Naive thymus-derived CD4-positive, alpha-beta T cell (primary cell): ENCODE measurements around the gene POP4. TPM values are rescaled to one million over a fixed set of nuclear protein-coding genes. Genes with fewer than 3 reads are reported as not detected.
A peak's percentile ranks its signal among the peaks of the same experiment; 100 is the strongest.

Experiments
- ATAC-seq: fragments of 150-1000 bp; cut with Tn5 transposase; 2 replicates; pipeline ENCODE4 v1.10.0; 2021; ENCODE audit warnings: mild to moderate bottlenecking, moderate library complexity
- CTCF ChIA-PET: fragments of 350-600 bp; sonication (Branson Sonifier 250); formaldehyde crosslinking; loops from one replicate; lab custom pipeline; 2021; ENCODE audit warnings: antibody characterized with exemption; lab: Charles Lee
- POLR2A ChIA-PET: fragments of 350-600 bp; sonication (Branson Sonifier 250); formaldehyde crosslinking; loops from one replicate; lab custom pipeline; 2021; ENCODE audit warnings: antibody characterized with exemption, inconsistent platforms; lab: Charles Lee
- DNase-seq, 9 donors: peaks; one replicate each; pipeline versions ENCODE4 v3.0.0 to v3.0.0-alpha.2; 2020 to 2022; ENCODE audit warnings: mixed read lengths in 1 of 9
- H3K27ac ChIP-seq: one replicate; pipeline ENCODE4 v1.7.0; 2013; ENCODE audit warnings: mild to moderate bottlenecking, low read depth, low read length, moderate library complexity
- H3K27me3 ChIP-seq, 2 donors: one replicate each; pipeline ENCODE4 v1.7.0; 2013; ENCODE audit warnings: low read length in 2 of 2, mild to moderate bottlenecking in 2 of 2, moderate library complexity in 2 of 2; ENCODE audit not compliant: control insufficient read depth in 2 of 2, insufficient read depth in 2 of 2
- H3K36me3 ChIP-seq, 3 experiments: 1 replicate in 2 of 3; 2 replicates in 1 of 3; pipeline ENCODE4 v1.7.0; 2013; ENCODE audit warnings: low read length in 3 of 3, mild to moderate bottlenecking in 3 of 3, moderate library complexity in 1 of 3; ENCODE audit not compliant: insufficient read depth in 3 of 3, control insufficient read depth in 2 of 3
- H3K4me1 ChIP-seq, 2 donors: one replicate each; pipeline ENCODE4 v1.7.0; 2013; ENCODE audit warnings: low read length in 2 of 2, mild to moderate bottlenecking in 2 of 2, moderate library complexity in 1 of 2; ENCODE audit not compliant: control insufficient read depth in 2 of 2, insufficient read depth in 2 of 2
- H3K4me3 ChIP-seq: 2 replicates; pipeline ENCODE4 v1.7.0; 2013; ENCODE audit warnings: mild to moderate bottlenecking, low read length
- H3K9me3 ChIP-seq, 3 experiments: 1 replicate in 2 of 3; 2 replicates in 1 of 3; pipeline ENCODE4 v1.7.0; 2013; ENCODE audit warnings: low read length in 3 of 3; ENCODE audit not compliant: control insufficient read depth in 2 of 3
- H3K27ac Mint-ChIP-seq, 9 donors: one replicate each; pipeline ENCODE4 v1.8.0; 2020 to 2022; ENCODE audit warnings: mixed read lengths in 9 of 9, mild to moderate bottlenecking in 8 of 9, moderate library complexity in 5 of 9, inconsistent platforms in 2 of 9
- H3K27me3 Mint-ChIP-seq, 5 donors: one replicate each; pipeline ENCODE4 v1.8.0; 2021 to 2022; ENCODE audit warnings: mixed read lengths in 5 of 5, mild to moderate bottlenecking in 1 of 5
- H3K36me3 Mint-ChIP-seq, 5 donors: one replicate each; pipeline ENCODE4 v1.8.0; 2020 to 2022; ENCODE audit warnings: mixed read lengths in 5 of 5, mild to moderate bottlenecking in 3 of 5, inconsistent platforms in 1 of 5
- H3K4me1 Mint-ChIP-seq, 7 donors: one replicate each; pipeline ENCODE4 v1.8.0; 2020 to 2022; ENCODE audit warnings: mixed read lengths in 7 of 7, mild to moderate bottlenecking in 3 of 7, inconsistent platforms in 1 of 7
- H3K4me3 Mint-ChIP-seq, 10 donors: one replicate each; pipeline ENCODE4 v1.8.0; 2020 to 2022; ENCODE audit warnings: mild to moderate bottlenecking in 10 of 10, mixed read lengths in 10 of 10, moderate library complexity in 6 of 10, inconsistent platforms in 2 of 10
- H3K9me3 Mint-ChIP-seq, 11 donors: one replicate each; pipeline ENCODE4 v1.8.0; 2020 to 2022; ENCODE audit warnings: mixed read lengths in 11 of 11, mild to moderate bottlenecking in 4 of 11, inconsistent platforms in 1 of 11, moderate library complexity in 1 of 11
- intact Hi-C, 2 donors: fragments of 100-400 bp; cut with micrococcal nuclease; formaldehyde crosslinking; loops; one replicate each; pipeline ENCODE4 v1.15.1; 2023
- polyA plus RNA-seq, 2 donors: library from polyadenylated mRNA; unstranded; fragments of 300-500 nt; fragmentation: Illumina TruSeq; gene quantifications; one replicate each; pipeline ENCODE4 v1.2.3, GENCODE V29; 2021
- total RNA-seq, 6 experiments: library from RNA in 5 of 6; stranded (reverse) in 5 of 6; gene quantifications; 1 replicate in 5 of 6; 2 replicates in 1 of 6; pipeline ENCODE4 v1.2.3 and lab custom pipeline; 2021 to 2026

POP4 gene
- total and polyA plus RNA-seq, 7 experiments from 2014 or later: 45.3 to 156 (median 59.2) TPM

DNA sequence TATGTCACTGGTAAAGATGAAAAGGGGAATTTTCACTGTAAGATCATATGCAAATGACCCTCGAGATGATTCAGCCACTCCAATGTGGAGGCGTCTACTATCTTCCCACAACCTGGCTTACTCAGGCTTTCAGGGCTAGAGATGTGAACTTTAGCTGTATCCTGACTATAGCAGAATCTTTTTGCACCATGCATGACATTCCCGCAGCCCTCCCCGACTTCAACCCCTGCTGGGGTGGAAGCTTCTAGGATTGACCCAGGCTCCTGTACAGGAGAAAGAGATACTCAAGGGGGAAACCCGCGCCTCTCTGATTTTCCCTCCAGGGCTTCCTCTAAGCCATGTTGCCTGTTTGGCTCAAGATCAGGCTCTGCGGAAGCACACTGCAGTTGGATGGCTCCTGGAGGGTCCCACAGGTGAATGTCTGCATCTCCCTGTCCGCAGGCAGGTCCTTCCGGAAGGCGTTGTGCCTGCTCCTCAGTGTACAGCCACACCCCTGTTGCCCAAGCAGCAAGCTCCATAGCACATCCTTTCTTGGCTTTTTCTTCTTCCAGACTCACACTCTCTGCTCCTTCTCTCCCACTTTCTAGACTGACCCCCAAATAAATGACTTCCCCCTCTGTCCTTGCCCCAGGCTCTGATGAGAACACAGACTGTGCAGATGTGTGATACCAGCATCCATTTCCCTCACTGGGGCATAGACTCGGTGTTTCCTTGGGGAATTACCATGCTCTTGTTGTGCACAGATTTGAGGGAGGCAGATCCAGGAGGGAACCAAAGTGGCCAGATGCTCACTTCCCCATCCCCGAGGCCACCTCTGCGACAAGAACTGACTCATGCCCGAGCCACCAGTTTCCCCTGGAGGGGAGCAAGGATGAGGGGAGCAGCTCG lies 29.1 kb upstream of the POP4 start:
- no peak overlapping the region for H3K4me3 ChIP-seq
- peaks cover 36 to 62% (median 51%) of the 10 kb centered on the region in 5 donors for H3K27me3 Mint-ChIP-seq
- ChIA-PET CTCF (no interaction called here), POLR2A (no interaction called here)
- intact Hi-C loops: no loop called here
- peak overlapping the region in 1 of 9 donors; percentile 13 for H3K27ac Mint-ChIP-seq
- ATAC-seq: no peak
- peaks cover 0 to 14% (median 0%) of the 10 kb centered on the region in 7 donors for H3K4me1 Mint-ChIP-seq
- H3K4me3 Mint-ChIP-seq: no peak overlapping the region
- H3K36me3 Mint-ChIP-seq: peaks cover 0 to 9% (median 6%) of the 10 kb centered on the region in 5 donors
- H3K4me1 ChIP-seq: no peaks in the 10 kb centered on the region
- H3K36me3 ChIP-seq: no peaks in the 10 kb centered on the region
- H3K27me3 ChIP-seq: no peaks in the 10 kb centered on the region
- peaks cover 0 to 13% (median 6%) of the 10 kb centered on the region in 11 donors for H3K9me3 Mint-ChIP-seq
- H3K9me3 ChIP-seq: no peaks in the 10 kb centered on the region
- peak in 1 of 9 donors; percentile 42 for DNase-seq
- H3K27ac ChIP-seq: no peak overlapping the region

DNA sequence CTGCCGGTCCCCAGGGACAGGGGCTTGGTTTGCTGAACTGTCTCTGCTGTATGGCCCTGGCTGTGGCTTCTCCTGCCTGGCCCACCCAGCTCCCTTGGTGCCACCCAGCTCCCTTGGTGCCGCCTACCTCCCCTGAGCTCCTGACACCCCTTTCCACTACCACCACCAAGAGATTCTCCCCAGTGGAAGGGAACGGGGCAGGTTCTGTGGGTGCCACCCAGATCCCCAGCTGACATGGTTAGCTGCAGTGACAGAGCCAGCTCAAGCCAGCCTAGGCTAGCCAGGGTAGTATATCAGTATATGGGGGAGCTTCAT lies 28.5 kb upstream of the POP4 start:
- peaks cover 0 to 9% (median 6%) of the 10 kb centered on the region in 5 donors for H3K36me3 Mint-ChIP-seq
- H3K27ac Mint-ChIP-seq: no peak overlapping the region
- H3K27me3 Mint-ChIP-seq: peaks cover 32 to 58% (median 45%) of the 10 kb centered on the region in 5 donors
- no peak overlapping the region for H3K4me3 Mint-ChIP-seq
- H3K4me1 Mint-ChIP-seq: peaks cover 0 to 14% (median 0%) of the 10 kb centered on the region in 7 donors
- ChIA-PET CTCF (interaction anchor here (0.5 kb wide), 1 partner anchor 15 kb away, joined by 3 read pairs; no protein-coding TSS in a partner anchor), POLR2A (no interaction called here)
- H3K4me1 ChIP-seq: no peaks in the 10 kb centered on the region
- H3K9me3 Mint-ChIP-seq: peaks cover 0 to 13% (median 6%) of the 10 kb centered on the region in 11 donors
- no peak overlapping the region for H3K27ac ChIP-seq
- no peak for DNase-seq
- no peak for ATAC-seq
- H3K27me3 ChIP-seq: no peaks in the 10 kb centered on the region
- no peak overlapping the region for H3K4me3 ChIP-seq
- H3K9me3 ChIP-seq: no peaks in the 10 kb centered on the region
- intact Hi-C loops: no loop called here
- H3K36me3 ChIP-seq: no peaks in the 10 kb centered on the region

DNA sequence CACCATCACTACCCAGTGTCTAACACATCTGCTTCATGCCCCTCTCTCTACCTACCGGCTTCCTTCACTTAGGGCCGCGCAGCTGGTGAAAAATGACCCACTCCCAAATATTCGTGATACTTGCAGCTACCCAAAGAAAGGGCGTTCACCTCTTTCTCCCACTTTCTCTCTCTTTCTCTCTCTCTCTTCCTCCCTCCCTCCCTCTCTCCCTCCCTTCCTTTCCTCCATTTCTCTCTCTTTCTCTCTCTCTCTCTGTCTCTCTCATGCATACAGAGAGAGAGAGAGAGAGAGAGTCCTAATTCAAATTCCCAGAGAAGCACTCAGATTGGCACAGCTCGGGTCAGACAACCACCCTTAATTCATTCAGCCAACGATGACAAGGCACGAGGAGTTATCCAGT lies 27.7 kb upstream of the POP4 start:
- peaks cover 31 to 58% (median 41%) of the 10 kb centered on the region in 5 donors for H3K27me3 Mint-ChIP-seq
- ChIA-PET CTCF (interaction anchor here (0.5 kb wide), 1 partner anchor 15 kb away, joined by 3 read pairs; no protein-coding TSS in a partner anchor), POLR2A (no interaction called here)
- no peak overlapping the region for H3K4me3 Mint-ChIP-seq
- Histone ChIP-seq H3K27me3 (no peaks in the 10 kb centered on the region), H3K4me3 (no peak overlapping the region), H3K4me1 (no peaks in the 10 kb centered on the region), H3K36me3 (no peaks in the 10 kb centered on the region), H3K9me3 (no peaks in the 10 kb centered on the region), H3K27ac (no peak overlapping the region)
- H3K4me1 Mint-ChIP-seq: peaks cover 0 to 15% (median 0%) of the 10 kb centered on the region in 7 donors
- peaks cover 0 to 13% (median 6%) of the 10 kb centered on the region in 11 donors for H3K9me3 Mint-ChIP-seq
- intact Hi-C loops: no loop called here
- DNase-seq (no peak), ATAC-seq (no peak)
- no peak overlapping the region for H3K27ac Mint-ChIP-seq
- H3K36me3 Mint-ChIP-seq: peaks cover 0 to 9% (median 6%) of the 10 kb centered on the region in 5 donors

DNA sequence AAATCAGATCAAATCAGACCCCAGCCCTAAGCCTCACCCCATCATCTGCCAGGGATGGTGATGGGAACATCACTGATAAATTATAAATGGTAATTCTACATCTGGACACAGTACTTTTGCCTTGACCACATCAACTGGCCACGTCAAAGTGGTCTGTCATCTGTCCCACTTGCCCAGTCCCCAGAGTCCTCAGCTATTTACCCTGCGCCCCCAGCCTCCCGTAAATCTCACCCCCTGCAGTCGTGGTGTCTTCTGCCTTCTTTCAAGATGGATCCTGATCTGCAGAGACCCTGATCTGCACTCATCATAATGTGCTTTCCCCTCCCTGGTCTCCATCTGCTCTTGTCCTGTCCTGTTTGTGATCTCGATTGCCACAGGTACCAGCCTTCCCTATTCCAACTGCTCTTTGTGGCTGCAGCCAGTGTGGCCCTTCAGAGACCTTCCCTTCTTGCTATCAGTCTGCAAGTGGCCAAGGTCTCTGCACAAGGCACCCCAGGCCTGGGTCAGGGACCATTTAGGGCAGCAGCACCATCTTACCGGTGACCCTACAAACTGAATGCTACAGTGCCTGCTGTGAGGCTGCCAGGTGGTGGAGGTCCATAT lies 26.7 kb upstream of the POP4 start:
- Mint-ChIP-seq H3K9me3 (peaks cover 0 to 13% (median 7%) of the 10 kb centered on the region in 11 donors), H3K4me1 (peaks cover 0 to 23% (median 0%) of the 10 kb centered on the region in 7 donors), H3K27ac (no peak overlapping the region), H3K27me3 (peaks cover 27 to 59% (median 35%) of the 10 kb centered on the region in 5 donors), H3K4me3 (no peak overlapping the region), H3K36me3 (peaks cover 0 to 9% (median 6%) of the 10 kb centered on the region in 5 donors)
- ATAC-seq: no peak
- no peak overlapping the region for H3K4me3 ChIP-seq
- intact Hi-C loops: no loop called here
- DNase-seq: peak in 1 of 9 donors; percentile 10
- ChIA-PET POLR2A (no interaction called here), CTCF (no interaction called here)
- H3K27me3 ChIP-seq: no peaks in the 10 kb centered on the region
- H3K9me3 ChIP-seq: no peaks in the 10 kb centered on the region
- no peaks in the 10 kb centered on the region for H3K4me1 ChIP-seq
- H3K27ac ChIP-seq: no peak overlapping the region
- H3K36me3 ChIP-seq: no peaks in the 10 kb centered on the region

DNA sequence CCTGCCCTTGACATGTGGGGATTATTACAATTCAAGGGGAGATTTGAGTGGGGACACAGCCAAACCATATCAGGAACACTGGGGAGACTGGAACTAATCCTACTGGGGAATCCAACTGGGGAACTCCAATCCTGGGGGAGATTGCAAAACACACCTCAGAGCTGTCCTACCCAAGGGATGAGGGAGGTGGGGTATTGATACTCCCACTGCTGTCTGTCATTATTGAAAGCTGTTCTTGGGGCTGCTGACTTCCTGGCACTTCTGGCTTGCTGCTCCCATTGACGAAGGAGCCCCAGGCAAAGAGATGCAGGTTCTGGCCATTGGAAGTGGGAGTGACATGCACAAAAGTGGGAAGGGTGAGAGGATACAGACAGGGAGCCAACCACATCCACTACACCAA lies 24.7 kb upstream of the POP4 start:
- Histone ChIP-seq H3K36me3 (no peaks in the 10 kb centered on the region), H3K27ac (no peak overlapping the region), H3K27me3 (no peaks in the 10 kb centered on the region), H3K9me3 (no peaks in the 10 kb centered on the region), H3K4me3 (no peak overlapping the region), H3K4me1 (no peaks in the 10 kb centered on the region)
- peaks cover 0 to 9% (median 6%) of the 10 kb centered on the region in 5 donors for H3K36me3 Mint-ChIP-seq
- H3K27ac Mint-ChIP-seq: no peak overlapping the region
- POLR2A ChIA-PET: no interaction called here
- ATAC-seq (no peak), DNase-seq (no peak)
- CTCF ChIA-PET: no interaction called here
- H3K9me3 Mint-ChIP-seq: peaks cover 0 to 13% (median 7%) of the 10 kb centered on the region in 11 donors
- H3K27me3 Mint-ChIP-seq: peaks cover 13 to 47% (median 25%) of the 10 kb centered on the region in 5 donors
- no peak overlapping the region for H3K4me3 Mint-ChIP-seq
- H3K4me1 Mint-ChIP-seq: peaks cover 0 to 20% (median 0%) of the 10 kb centered on the region in 7 donors
- intact Hi-C loops: no loop called here

DNA sequence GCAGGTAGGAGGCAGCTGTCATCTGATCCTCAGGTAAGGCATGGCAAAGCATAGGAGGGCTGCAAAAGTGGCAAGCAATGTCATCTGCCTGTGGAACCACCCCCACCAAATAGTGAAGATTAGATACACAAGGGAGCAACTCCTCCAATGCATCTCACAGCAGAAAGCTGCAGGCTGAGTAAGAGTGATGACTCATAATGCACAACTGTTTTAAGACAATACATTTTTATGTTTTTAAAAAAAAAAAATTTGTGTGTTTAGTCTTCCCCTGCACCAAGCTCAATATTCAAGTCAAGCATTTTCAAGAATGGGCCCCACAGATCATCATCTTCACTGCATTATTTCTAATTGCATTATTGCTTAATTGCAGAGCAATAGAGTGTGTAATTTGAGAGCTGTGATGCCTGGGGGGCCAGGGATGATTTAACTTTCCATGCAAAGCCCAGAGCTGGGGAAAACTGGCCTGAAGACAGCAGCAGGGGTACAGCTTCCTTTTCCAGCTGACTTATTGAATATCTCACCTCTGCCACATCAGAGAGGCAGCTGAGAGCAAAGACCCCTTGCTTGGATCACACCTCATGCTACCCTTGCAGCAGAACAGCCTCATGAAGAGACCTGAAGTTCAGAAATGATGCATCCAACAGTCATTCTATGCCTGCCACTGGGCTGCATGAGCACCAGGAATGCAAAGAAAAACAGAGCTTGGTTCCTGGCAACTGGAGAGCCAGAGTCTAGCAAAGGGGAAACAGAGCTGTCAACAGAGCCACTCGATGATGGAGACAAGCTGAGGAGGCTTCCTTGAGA lies 22.7 kb upstream of the POP4 start:
- ChIA-PET CTCF (no interaction called here), POLR2A (no interaction called here)
- Histone ChIP-seq H3K27ac (no peak overlapping the region), H3K4me1 (peaks cover 0 to 9% of the 10 kb centered on the region in 2 donors), H3K27me3 (no peaks in the 10 kb centered on the region), H3K4me3 (no peak overlapping the region), H3K9me3 (no peaks in the 10 kb centered on the region), H3K36me3 (no peaks in the 10 kb centered on the region)
- H3K36me3 Mint-ChIP-seq: peaks cover 0 to 9% (median 6%) of the 10 kb centered on the region in 5 donors
- intact Hi-C loops: no loop called here
- peak overlapping the region in 1 of 10 donors; percentile 1 for H3K4me3 Mint-ChIP-seq
- peaks cover 12 to 45% (median 29%) of the 10 kb centered on the region in 5 donors for H3K27me3 Mint-ChIP-seq
- peaks cover 0 to 13% (median 7%) of the 10 kb centered on the region in 11 donors for H3K9me3 Mint-ChIP-seq
- DNase-seq: no peak
- no peak for ATAC-seq
- peaks cover 0 to 30% (median 0%) of the 10 kb centered on the region in 7 donors for H3K4me1 Mint-ChIP-seq
- peak overlapping the region in 1 of 9 donors; percentile 7 for H3K27ac Mint-ChIP-seq
